ENCODE results near the gene CLRN3. TPM values are rescaled to one million over a fixed set of nuclear protein-coding genes. Genes with fewer than 3 reads are reported as not detected.

The CLRN3 gene
- total and polyA plus RNA-seq, 2 of the 8 experiments (the other 6 are each of a cell fraction or from before 2014, with no cell fraction given), result not detected

GRCh38 chr10:127855976-127856375 lies 36.8 kb downstream of the CLRN3 start:
- Histone ChIP-seq H3K27me3 (replicated peaks in 1 of 4; ENCODE audit: control insufficient read depth in 3 of 4, extremely low read depth in 1 of 4, insufficient read depth in 3 of 4, low read length in 3 of 4) (no peaks in the 10 kb centered on the region), H3K4me3 (ENCODE audit: extremely low read depth in 1 of 4, insufficient read depth in 2 of 4, low read depth in 3 of 4, low read length in 4 of 4) (no peak overlapping the region), H3K4ac (replicated peaks; ENCODE audit: insufficient read length, low read depth, low read length) (no peak overlapping the region), H3K23me2 (ENCODE audit: low read depth, low read length) (no peaks in the 10 kb centered on the region), H3K18ac (ENCODE audit: extremely low read depth, low read length) (no peak overlapping the region), H2BK12ac (ENCODE audit: low read depth, low read length) (0 out of 2 replicates have a peak overlapping the region, but pooled peaks have one; percentile 17), H3K9ac (replicated peaks in 1 of 4; ENCODE audit: extremely low read depth in 1 of 4, low read depth in 3 of 4, low read length in 3 of 4) (no peak overlapping the region), H3K79me2 (ENCODE audit: control insufficient read depth in 1 of 2, insufficient read depth in 2 of 2, low read length in 2 of 2) (no peaks in the 10 kb centered on the region), H3K4me1 (replicated peaks in 1 of 4; ENCODE audit: control insufficient read depth in 3 of 4, insufficient read depth in 4 of 4, low read length in 3 of 4) (peaks cover 0 to 5% (median 2%) of the 10 kb centered on the region in 4 experiments; a peak in 4 of 7 replicates), H4K20me1 (replicated peaks in 1 of 2; ENCODE audit: control insufficient read depth in 1 of 2, insufficient read depth in 2 of 2, low read length in 2 of 2) (no peaks in the 10 kb centered on the region), H3K36me3 (ENCODE audit: control insufficient read depth in 2 of 4, insufficient read depth in 4 of 4, low read length in 3 of 4) (no peaks in the 10 kb centered on the region), H2BK5ac (ENCODE audit: low read depth, low read length) (no peak overlapping the region; the same call in 1 of the 2 replicates), H3K56ac (replicated peaks; ENCODE audit: insufficient read length, low read depth, low read length) (no peak overlapping the region), H3K9me3 (ENCODE audit: insufficient read depth in 2 of 2, low read depth in 1 of 2, low read length in 1 of 2) (peaks cover 0 to 3% of the 10 kb centered on the region in 2 experiments; a peak in 1 of 4 replicates), H2BK20ac (ENCODE audit: low read length) (no peak overlapping the region), H2AK5ac (ENCODE audit: low read depth, low read length) (no peak overlapping the region), H2BK120ac (replicated peaks; ENCODE audit: low read depth, low read length) (no peak overlapping the region), H3K23ac (ENCODE audit: insufficient read length) (no peak overlapping the region), H3K27ac (ENCODE audit: low read depth, low read length) (no peak overlapping the region), H2BK15ac (ENCODE audit: low read length) (no peak overlapping the region; the same call in 1 of the 2 replicates), H4K91ac (replicated peaks; ENCODE audit: insufficient read length, low read length) (no peak overlapping the region), H3K14ac (ENCODE audit: insufficient read length) (no peak overlapping the region), H2AFZ (ENCODE audit: low read length) (no peak overlapping the region), H4K5ac (ENCODE audit: insufficient read length, low read depth, low read length) (no peak overlapping the region), H3K4me2 (ENCODE audit: insufficient read depth in 1 of 2, low read depth in 2 of 2, low read length in 2 of 2) (no peak overlapping the region), H4K8ac (ENCODE audit: extremely low read depth, insufficient read depth, low read length) (no peak overlapping the region), H3K79me1 (ENCODE audit: low read depth, low read length) (no peaks in the 10 kb centered on the region)
- TF ChIP-seq KDM5A (IDR thresholded peaks at IDR 0.05; ENCODE audit: low read length) (no peak), RXRA (IDR thresholded peaks at IDR 0.05; ENCODE audit: insufficient read depth, low read depth, low read length) (no peak)
- 84% methylated on average over 10 of the region's 10 CpGs; no CpG with 5 or more reads in 1 of the 2 experiments for WGBS, 2 experiments (ENCODE audit: extremely low coverage in 1 of 2, insufficient coverage in 1 of 2, insufficient read length in 1 of 2, insufficient replicate concordance in 2 of 2, low coverage in 1 of 2, low lambda C conversion rate in 2 of 2, missing lambda C conversion rate in 1 of 2)
- DNase-seq (ENCODE audit: low read depth in 1 of 2, low spot score in 2 of 2), result no peak
- FAIRE-seq, result no peak
- CTCF ChIA-PET (ENCODE audit: partially characterized antibody), result interaction anchor here (0.9 to 7.5 kb wide), 7 partner anchors 8 to 207 kb away, joined by 3 to 141 read pairs (median 26); no protein-coding TSS in a partner anchor
- POLR2A ChIA-PET (ENCODE audit: partially characterized antibody), result no interaction called here

All from H1 (cell line).